ENCODE measurements around the gene AFF3.
"Not testable (repeated sequence)": the region's sequence is repeated elsewhere in the genome, so short reads cannot be mapped to it uniquely, and the experiment has no call there.

AFF3 gene

GRCh38 chr2:99520813-99521212 lies 621.6 kb downstream of the AFF3 start:
- TF ChIP-seq CTCF (IDR thresholded peaks at IDR 0.05; ENCODE audit: low read depth, low read length) = no peak
- no peak for DNase-seq (ENCODE audit: extremely low read depth, low read depth)

DNA sequence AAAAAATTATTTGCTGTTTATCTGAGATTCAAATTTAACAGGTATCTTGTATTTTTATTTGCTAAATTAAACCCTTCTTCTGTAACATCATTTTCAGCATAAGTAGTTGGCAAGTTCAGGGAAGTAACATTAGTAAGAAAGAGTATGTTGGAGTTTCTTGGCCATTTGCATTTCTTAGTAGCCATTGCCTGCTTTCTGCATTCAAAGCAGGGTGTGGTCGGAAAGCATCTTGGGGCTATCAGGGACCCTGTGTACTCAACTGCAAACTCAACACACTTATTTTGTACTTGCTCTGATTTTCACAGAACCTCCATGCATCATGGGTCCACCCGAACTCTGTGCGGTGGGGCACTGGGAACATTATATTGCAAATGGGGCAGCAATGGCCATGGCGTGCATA lies 622.2 kb downstream of the AFF3 start:
- no peak for TF ChIP-seq CTCF (IDR thresholded peaks at IDR 0.05; ENCODE audit: low read depth, low read length)

GRCh38 chr2:99514357-99514756 lies 628.0 kb downstream of the AFF3 start:
- TF ChIP-seq CTCF (IDR thresholded peaks at IDR 0.05; ENCODE audit: low read depth, low read length) = no peak

More for the DNA sequence above, 622.2 kb downstream of the AFF3 start:
- DNase-seq (ENCODE audit: extremely low read depth, low read depth) = no peak

DNA sequence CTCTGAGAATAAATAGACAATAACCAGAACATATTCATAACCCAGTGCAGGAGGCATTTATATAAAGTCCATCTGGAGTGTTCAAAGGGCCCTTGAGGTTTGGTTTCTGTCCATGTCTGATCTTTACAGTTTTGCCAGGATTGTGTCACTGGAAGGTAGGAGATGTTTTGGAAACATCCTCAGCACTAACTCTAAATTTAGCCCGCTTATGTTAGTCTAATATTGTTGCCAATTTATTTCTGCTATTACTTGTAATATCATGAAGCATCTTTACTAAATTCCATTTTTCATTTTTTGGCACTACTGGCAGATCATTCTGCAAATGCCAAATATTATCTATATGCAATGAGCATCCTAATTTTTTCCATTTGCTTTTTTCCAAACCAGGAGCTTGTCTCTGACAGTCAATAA lies 630.2 kb downstream of the AFF3 start:
- no peak for TF ChIP-seq CTCF (IDR thresholded peaks at IDR 0.05; ENCODE audit: low read depth, low read length)
- no peak for DNase-seq (ENCODE audit: extremely low read depth, low read depth)

More at GRCh38 chr2:99514357-99514756, 628.0 kb downstream of the AFF3 start:
- no peak for DNase-seq (ENCODE audit: extremely low read depth, low read depth)

GRCh38 chr2:99509387-99509786 lies 633.0 kb downstream of the AFF3 start:
- TF ChIP-seq CTCF (IDR thresholded peaks at IDR 0.05; ENCODE audit: low read depth, low read length) = no peak
- no peak for DNase-seq (ENCODE audit: extremely low read depth, low read depth)

GRCh38 chr2:99507937-99508818 lies 634.2 kb downstream of the AFF3 start:
- DNase-seq (ENCODE audit: extremely low read depth, low read depth) = no peak
- TF ChIP-seq CTCF (IDR thresholded peaks at IDR 0.05; ENCODE audit: low read depth, low read length) = no peak

DNA sequence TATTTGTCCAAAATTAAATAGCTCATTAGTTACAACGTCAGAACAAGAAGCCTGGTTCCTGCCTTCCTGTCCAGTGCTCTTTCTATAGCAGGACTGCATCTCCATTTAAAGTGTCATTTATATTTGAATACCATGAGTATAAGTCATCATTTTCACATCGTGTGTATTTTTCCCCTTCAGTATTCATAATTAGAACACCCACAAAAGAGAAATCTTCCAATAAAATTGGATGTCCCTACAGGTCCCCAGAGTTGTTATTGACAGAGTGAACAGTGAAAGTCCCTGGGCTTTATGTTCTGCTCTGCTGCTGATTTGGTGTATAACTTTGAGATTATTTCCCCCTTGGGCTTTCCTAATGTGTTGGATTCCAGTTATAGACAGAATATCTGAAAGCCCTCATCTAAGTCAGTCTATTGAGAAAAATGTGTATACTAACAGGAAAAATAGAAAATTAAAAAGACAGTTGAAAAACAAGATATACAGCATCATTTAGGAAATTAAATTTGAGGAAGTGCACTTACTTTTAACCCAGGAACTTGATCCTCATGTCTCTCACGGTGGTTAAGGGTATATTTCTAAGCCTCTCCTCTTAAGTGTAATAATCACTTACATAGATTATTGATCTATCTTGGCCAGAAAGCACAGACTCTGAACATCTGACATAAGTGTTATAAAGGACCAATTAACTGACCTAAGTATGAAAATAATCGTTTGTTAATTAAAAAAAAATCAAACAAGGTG lies 637.4 kb downstream of the AFF3 start:
- no peak for TF ChIP-seq CTCF (IDR thresholded peaks at IDR 0.05; ENCODE audit: low read depth, low read length)
- no peak for DNase-seq (ENCODE audit: extremely low read depth, low read depth)

DNA sequence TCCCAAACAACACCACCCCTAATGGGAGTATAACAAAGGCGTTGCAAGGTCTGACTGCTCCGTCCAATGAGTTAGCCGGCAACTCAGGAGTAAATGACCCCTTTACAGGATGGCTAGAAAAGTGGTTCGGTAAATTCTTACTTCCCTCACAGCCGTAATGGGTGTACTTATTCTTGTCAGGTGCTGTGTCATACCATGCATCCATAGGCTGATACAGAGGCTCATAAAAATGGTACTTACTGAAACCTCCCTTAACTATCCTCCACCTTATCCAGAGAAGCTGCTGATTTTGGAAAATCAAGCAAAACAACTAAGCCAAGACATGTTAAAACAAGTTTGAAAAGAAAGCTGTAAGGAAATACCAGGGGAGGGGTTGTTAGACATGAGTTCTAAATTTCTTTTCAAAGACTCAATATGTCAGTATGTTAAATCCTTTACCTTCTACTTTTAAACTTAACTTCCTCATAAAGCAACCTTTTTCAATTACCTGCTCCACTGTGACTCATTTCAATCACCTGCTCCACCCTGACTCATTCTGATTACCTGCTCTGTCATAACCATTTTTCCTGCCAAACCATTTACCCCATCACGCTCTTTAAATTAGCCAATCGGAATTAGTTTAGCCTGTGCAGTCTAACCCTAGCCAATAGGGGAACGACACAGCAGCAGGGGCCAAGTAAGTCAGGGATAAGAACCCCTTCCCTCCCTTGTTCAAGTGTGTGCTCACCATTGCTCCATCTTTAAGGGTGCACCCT lies 638.6 kb downstream of the AFF3 start:
- DNase-seq (ENCODE audit: extremely low read depth, low read depth) = not testable (repeated sequence)

All from AG09319 (cell line).